NT2/D1 (cell line): ENCODE measurements around the gene CSAD.

Experiments used
- DNase-seq: peaks from one replicate; pipeline ENCODE4 v3.0.0-alpha.2; 2011; ENCODE audit warnings: low read depth, low spot score
- H3K27me3 ChIP-seq: 2 replicates; pipeline ENCODE4 v1.6.0; 2011; ENCODE audit warnings: mild to moderate bottlenecking; ENCODE audit not compliant: insufficient read length, insufficient read depth
- H3K36me3 ChIP-seq: 2 replicates; pipeline ENCODE4 v1.6.1; 2011; ENCODE audit warnings: mild to moderate bottlenecking, low read length, mixed read lengths; ENCODE audit not compliant: insufficient read depth, insufficient read length
- H3K4me1 ChIP-seq: 2 replicates; pipeline ENCODE4 v1.5.1; 2011; ENCODE audit not compliant: insufficient read depth, insufficient read length
- H3K4me3 ChIP-seq: 2 replicates; pipeline ENCODE4 v1.5.1; 2011; ENCODE audit warnings: low read depth; ENCODE audit not compliant: insufficient read length
- H3K9ac ChIP-seq: 2 replicates; pipeline ENCODE4 v1.6.0; 2011; ENCODE audit warnings: low read depth; ENCODE audit not compliant: insufficient read length
- H3K9me3 ChIP-seq: 2 replicates; pipeline ENCODE4 v1.5.1; 2011; ENCODE audit warnings: mild to moderate bottlenecking, low read length; ENCODE audit not compliant: insufficient read depth
- SUZ12 ChIP-seq: IDR thresholded peaks from 2 replicates; pipeline ENCODE4 v1.6.1; 2011; ENCODE audit not compliant: insufficient read length, insufficient read depth; ENCODE audit errors: extremely low read depth
- YY1 ChIP-seq: IDR thresholded peaks from 2 replicates; pipeline ENCODE4 v1.6.1; 2011; ENCODE audit not compliant: insufficient read length, insufficient read depth
- ZNF274 ChIP-seq: IDR thresholded peaks from 2 replicates; pipeline ENCODE4 v1.6.1; 2011; ENCODE audit warnings: mild to moderate bottlenecking, low read depth, low read length

CSAD gene

DNA sequence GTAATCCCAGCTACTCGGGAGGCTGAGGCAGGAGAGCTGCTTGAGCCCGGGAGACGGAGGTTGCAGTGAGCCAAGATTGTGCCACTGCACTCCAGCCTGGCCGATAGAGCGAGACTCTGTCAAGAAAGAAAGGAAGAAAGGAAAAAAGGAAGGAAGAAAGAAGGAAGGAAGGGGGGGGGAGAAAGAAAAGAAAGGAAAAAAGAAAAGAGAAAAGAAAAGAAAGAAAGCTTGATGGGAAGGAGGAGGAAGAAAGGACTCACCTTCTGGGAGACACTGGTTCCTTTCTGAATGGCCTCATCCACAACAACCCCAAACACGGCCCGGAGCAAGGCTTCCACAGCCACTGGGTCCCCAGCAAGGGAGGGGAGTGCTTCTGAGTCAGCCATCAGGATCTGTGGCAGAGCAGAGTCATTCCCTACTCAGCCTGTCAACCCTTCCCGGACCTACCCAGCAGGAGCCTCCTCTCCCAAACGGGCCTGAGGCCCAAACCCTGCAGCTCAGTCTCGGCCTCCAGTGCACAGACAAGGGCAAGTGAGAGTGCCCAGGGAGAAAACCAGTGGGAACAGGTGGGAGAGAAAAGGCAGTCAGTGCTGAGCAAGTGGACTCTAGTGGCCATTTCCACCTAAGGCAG, 7.5 kb downstream of the CSAD start:
- no peak overlapping the region for H3K9ac ChIP-seq
- TF ChIP-seq SUZ12 (no peak), YY1 (no peak), ZNF274 (no peak)

GRCh38 chr12:53172352-53172751, 8.4 kb downstream of the CSAD start:
- Histone ChIP-seq H3K4me1 (peaks cover 16% of the 10 kb centered on the region), H3K36me3 (peaks cover 24% of the 10 kb centered on the region), H3K4me3 (no peak overlapping the region), H3K27me3 (peaks cover 68% of the 10 kb centered on the region), H3K9ac (no peak overlapping the region), H3K9me3 (peaks cover 12% of the 10 kb centered on the region; the same call in 1 of the 2 replicates)
- TF ChIP-seq SUZ12: no peak
- TF ChIP-seq ZNF274: no peak
- no peak for TF ChIP-seq YY1
- no peak for DNase-seq

More for the DNA sequence above, 7.5 kb downstream of the CSAD start:
- Histone ChIP-seq H3K4me3 (no peak overlapping the region), H3K27me3 (peaks cover 77% of the 10 kb centered on the region), H3K9me3 (peaks cover 12% of the 10 kb centered on the region; the same call in 1 of the 2 replicates), H3K36me3 (peaks cover 24% of the 10 kb centered on the region), H3K4me1 (peaks cover 16% of the 10 kb centered on the region)
- DNase-seq: no peak

DNA sequence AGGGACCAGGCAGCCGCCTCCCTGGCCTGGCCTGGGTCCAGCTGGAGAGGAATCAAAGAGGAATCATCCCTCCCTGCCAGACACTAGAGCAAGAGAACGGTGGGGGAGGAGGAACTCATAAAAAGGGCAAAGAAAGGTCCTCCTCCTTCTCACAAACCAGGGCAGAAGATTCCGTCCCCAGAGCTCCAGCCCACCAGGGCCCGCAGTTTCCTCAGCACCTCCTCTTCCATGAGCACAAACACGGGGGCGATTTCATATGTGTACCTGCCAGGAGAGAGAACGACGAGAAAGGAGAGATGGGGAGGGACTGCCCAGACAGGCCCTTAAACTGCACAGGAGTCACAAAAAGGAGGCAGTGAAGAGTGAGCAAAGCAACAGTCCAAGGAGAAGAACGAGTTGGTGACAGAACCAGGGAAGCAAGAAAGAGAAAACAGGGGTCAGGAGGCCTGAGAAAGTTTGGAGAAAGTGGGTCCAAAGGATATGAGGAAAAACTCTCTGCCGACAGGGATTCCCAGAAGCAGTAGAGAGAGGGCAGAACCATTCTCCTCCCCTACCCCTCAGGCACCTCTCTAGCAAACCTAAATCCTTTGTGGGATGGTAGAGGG, 8.9 kb downstream of the CSAD start:
- Histone ChIP-seq H3K36me3 (peaks cover 24% of the 10 kb centered on the region), H3K4me1 (peaks cover 16% of the 10 kb centered on the region), H3K9me3 (peaks cover 12% of the 10 kb centered on the region; the same call in 1 of the 2 replicates), H3K9ac (no peak overlapping the region), H3K4me3 (no peak overlapping the region), H3K27me3 (peaks cover 68% of the 10 kb centered on the region)
- no peak for TF ChIP-seq SUZ12
- TF ChIP-seq ZNF274: no peak
- TF ChIP-seq YY1: no peak
- no peak for DNase-seq

DNA sequence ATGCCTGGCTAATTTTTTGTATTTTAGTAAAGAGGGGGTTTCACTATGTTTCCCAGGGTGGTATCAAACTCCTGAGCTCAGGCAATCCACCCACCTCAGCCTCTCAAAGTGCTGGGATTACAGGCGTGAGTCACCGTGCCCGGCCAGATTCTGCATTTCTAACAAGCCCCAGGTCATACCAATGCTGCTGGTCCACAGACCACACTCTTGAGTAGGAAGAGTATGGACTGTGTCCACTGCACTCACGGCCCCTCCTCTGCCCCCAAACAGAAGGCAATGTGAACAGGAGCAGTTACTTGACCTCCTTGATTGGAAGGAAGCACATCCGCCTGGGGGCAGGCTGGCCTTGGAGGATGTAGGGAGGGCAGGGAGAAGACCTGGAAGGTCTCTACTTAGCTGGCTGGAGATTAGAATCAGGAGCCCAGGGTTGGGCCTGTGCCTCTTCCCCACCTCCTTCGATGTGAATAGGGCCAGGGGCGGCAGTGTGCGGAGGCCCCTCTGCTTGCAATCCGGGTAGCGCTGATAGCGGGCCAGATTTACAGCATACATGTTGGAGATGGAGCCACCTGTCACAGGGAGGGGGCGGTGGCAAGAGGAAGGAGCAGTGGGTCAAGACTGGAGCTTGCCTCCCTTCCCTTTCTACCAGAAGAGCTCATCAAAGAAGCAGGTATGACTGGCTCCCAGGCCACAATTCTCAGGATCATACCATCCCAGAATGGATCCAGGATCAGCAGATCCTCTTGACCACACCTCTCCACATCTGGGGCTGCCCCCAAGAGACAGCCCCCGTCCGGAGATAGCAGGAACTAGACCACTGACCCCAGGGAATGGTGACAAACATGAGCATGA, 9.6 kb downstream of the CSAD start:
- Histone ChIP-seq H3K27me3 (peaks cover 66% of the 10 kb centered on the region), H3K36me3 (peaks cover 24% of the 10 kb centered on the region), H3K9me3 (peaks cover 12% of the 10 kb centered on the region; the same call in 1 of the 2 replicates), H3K4me3 (no peak overlapping the region), H3K4me1 (peaks cover 16% of the 10 kb centered on the region), H3K9ac (no peak overlapping the region)
- no peak for TF ChIP-seq YY1
- TF ChIP-seq SUZ12: no peak
- no peak for TF ChIP-seq ZNF274
- DNase-seq: no peak

GRCh38 chr12:53170215-53170614, 10.5 kb downstream of the CSAD start:
- Histone ChIP-seq H3K4me3 (no peak overlapping the region), H3K27me3 (peaks cover 59% of the 10 kb centered on the region), H3K9me3 (peaks cover 12% of the 10 kb centered on the region; the same call in 1 of the 2 replicates), H3K4me1 (peaks cover 16% of the 10 kb centered on the region), H3K36me3 (peaks cover 24% of the 10 kb centered on the region), H3K9ac (no peak overlapping the region)
- no peak for DNase-seq
- TF ChIP-seq SUZ12 (no peak), ZNF274 (no peak), YY1 (no peak)

GRCh38 chr12:53169644-53170043, 11.1 kb downstream of the CSAD start:
- TF ChIP-seq YY1: no peak
- TF ChIP-seq ZNF274: no peak
- TF ChIP-seq SUZ12: no peak
- H3K4me1 ChIP-seq: peaks cover 14% of the 10 kb centered on the region
- peaks cover 24% of the 10 kb centered on the region for H3K36me3 ChIP-seq
- no peak overlapping the region for H3K4me3 ChIP-seq
- H3K27me3 ChIP-seq: peaks cover 57% of the 10 kb centered on the region
- DNase-seq: no peak
- H3K9ac ChIP-seq: no peak overlapping the region
- peaks cover 12% of the 10 kb centered on the region; the same call in 1 of the 2 replicates for H3K9me3 ChIP-seq
